Testis (tissue), 2 donors: ENCODE data around the gene VPS13C.

Source experiments
- POLR2A ChIP-seq: fragments of 450-650 bp; IDR thresholded peaks from one replicate; pipeline ENCODE4 v1.6.1; 2017; ENCODE audit warnings: antibody characterized with exemption, mild to moderate bottlenecking, moderate library complexity
- TF ChIP-seq, protein P1 (sequence below), 3 experiments: fragments of 450-650 bp in 2 of 3; fragments of 200-600 bp in 1 of 3; sonication (generic) in 1 of 3; IDR thresholded peaks; one replicate each; pipeline ENCODE4 v1.5.1; 2016 to 2019; ENCODE audit warnings: antibody characterized with exemption in 3 of 3, mild to moderate bottlenecking in 2 of 3, moderate library complexity in 1 of 3

DNA sequence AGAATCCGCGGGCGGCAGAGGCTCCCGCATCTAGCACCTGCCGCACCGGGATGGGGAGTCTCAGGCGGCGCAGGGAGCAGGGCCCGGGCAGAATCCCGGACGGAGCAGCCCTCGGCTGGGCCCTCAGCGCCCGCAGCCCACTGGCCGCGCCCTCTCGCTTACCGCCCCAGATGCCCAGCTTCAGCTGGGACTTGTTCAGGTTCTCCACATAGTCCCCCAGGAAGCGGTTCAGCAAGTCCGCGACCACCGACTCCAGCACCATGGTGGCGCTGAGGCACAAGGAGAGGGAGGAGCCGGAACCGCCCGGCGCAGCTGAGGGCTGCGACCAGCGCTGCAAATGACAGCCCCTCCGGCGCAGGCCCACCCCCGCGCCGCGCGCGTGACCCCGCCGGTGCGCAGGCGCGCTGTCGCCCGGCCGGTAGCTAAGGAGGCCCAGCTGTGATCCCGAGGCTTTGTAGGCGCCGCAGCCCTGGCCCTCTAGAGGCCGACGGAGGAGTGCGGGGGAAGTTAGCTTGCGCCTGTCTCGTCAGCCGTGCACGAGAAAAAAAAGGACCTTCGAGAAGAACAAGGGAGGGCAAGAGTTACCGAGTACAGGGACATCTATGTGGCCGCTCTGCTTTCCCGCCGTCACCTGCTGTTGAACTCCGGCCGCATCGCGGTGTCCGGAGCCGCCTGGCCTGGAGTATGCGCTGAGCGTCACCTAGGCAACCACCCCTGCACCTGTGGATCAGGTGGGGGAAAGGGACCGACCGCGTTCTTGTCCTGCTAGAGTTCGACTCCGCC lies at the start of gene VPS13C:
- TF ChIP-seq, protein P1, sequence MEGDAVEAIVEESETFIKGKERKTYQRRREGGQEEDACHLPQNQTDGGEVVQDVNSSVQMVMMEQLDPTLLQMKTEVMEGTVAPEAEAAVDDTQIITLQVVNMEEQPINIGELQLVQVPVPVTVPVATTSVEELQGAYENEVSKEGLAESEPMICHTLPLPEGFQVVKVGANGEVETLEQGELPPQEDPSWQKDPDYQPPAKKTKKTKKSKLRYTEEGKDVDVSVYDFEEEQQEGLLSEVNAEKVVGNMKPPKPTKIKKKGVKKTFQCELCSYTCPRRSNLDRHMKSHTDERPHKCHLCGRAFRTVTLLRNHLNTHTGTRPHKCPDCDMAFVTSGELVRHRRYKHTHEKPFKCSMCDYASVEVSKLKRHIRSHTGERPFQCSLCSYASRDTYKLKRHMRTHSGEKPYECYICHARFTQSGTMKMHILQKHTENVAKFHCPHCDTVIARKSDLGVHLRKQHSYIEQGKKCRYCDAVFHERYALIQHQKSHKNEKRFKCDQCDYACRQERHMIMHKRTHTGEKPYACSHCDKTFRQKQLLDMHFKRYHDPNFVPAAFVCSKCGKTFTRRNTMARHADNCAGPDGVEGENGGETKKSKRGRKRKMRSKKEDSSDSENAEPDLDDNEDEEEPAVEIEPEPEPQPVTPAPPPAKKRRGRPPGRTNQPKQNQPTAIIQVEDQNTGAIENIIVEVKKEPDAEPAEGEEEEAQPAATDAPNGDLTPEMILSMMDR (IDR thresholded peaks at IDR 0.05), result peak; percentile 52 to 87 (median 79)
- peak; percentile 27 for TF ChIP-seq POLR2A
